ENCODE measurements around the gene AIRE.
A peak's percentile ranks its signal among the peaks of the same experiment; 100 is the strongest.
"Not testable (repeated sequence)": the region's sequence is repeated elsewhere in the genome, so short reads cannot be mapped to it uniquely, and the experiment has no call there.

Gene AIRE

GRCh38 chr21:44267655-44268142, 18.0 kb upstream of the AIRE start:
- DNase-seq: no peak

GRCh38 chr21:44269090-44269489, 16.6 kb upstream of the AIRE start:
- no peak for DNase-seq

GRCh38 chr21:44271558-44272283, 14.0 kb upstream of the AIRE start:
- no peak for DNase-seq

GRCh38 chr21:44272284-44272858, 13.3 kb upstream of the AIRE start:
- no peak for DNase-seq

GRCh38 chr21:44273046-44273445, 12.6 kb upstream of the AIRE start:
- no peak for DNase-seq

- DNase-seq: no peak
These were observed 10.6 kb upstream of the AIRE start for GRCh38 chr21:44275041-44275440.

- DNase-seq: peak; percentile 16
These were observed 6.1 kb upstream of the AIRE start for GRCh38 chr21:44279354-44280260.

GRCh38 chr21:44281801-44282200, 3.9 kb upstream of the AIRE start:
- no peak for DNase-seq

- DNase-seq: no peak
These were observed 3.3 kb upstream of the AIRE start for GRCh38 chr21:44282370-44282769.

GRCh38 chr21:44283211-44283785, 2.4 kb upstream of the AIRE start:
- not testable (repeated sequence) for DNase-seq

- DNase-seq: no peak
These were observed 1.7 kb upstream of the AIRE start for GRCh38 chr21:44283948-44284347.

GRCh38 chr21:44286086-44286715, 525 bp downstream of the AIRE start:
- DNase-seq: no peak

- DNase-seq: no peak
These were observed 1.3 kb downstream of the AIRE start for GRCh38 chr21:44286716-44287632.

GRCh38 chr21:44288251-44289110, 2.8 kb downstream of the AIRE start:
- no peak for DNase-seq

- DNase-seq: no peak
These were observed 3.8 kb downstream of the AIRE start for GRCh38 chr21:44289381-44290010.

- no peak for DNase-seq
These were observed 4.8 kb downstream of the AIRE start for GRCh38 chr21:44290327-44291077.

- no peak for DNase-seq
These were observed 5.6 kb downstream of the AIRE start for GRCh38 chr21:44291078-44291935.
